HG02678 (cell line): ENCODE results near the gene ADNP2.

Experiments
- ATAC-seq: cut with Tn5 transposase; IDR thresholded peaks from one replicate; pipeline ENCODE4 v1.9.1; 2021; ENCODE audit warnings: mild to moderate bottlenecking, moderate library complexity; ENCODE audit not compliant: unreplicated experiment

The ADNP2 gene

GRCh38 chr18:80187956-80188642 is 79.0 kb downstream of the ADNP2 start:
- ATAC-seq: no peak

GRCh38 chr18:80188643-80189530 is 79.8 kb downstream of the ADNP2 start:
- ATAC-seq: no peak

GRCh38 chr18:80189531-80189865 is 80.4 kb downstream of the ADNP2 start:
- no peak for ATAC-seq
